K562 (cell line): ENCODE results near the gene FSCN2. TPM values are rescaled to one million over a fixed set of nuclear protein-coding genes. Genes with fewer than 3 reads are reported as not detected.

Experiments used
- ATAC-seq: fragments of 200-7000 bp; cut with Tn5 transposase; 3 replicates; pipeline ENCODE4 v1.9.1; 2020; ENCODE audit warnings: moderate library complexity
- BruUV-seq: library from RNA; stranded (reverse); fragments of 400-500 nt; replicated peaks from 2 replicates; lab custom pipeline; 2021; lab: Mats Ljungman, UMichigan
- CTCF ChIA-PET: fragments of 300-600 bp; formaldehyde crosslinking; extraction: SDS; loops from one replicate; lab custom pipeline; 2021; ENCODE audit warnings: low intra/inter-chr PET ratio; lab: Yijun Ruan, JAX
- POLR2A ChIA-PET: fragments of 300-600, 350-650 bp; sonication (Branson Sonifier 250); formaldehyde crosslinking; extraction: SDS; loops from one replicate; lab custom pipeline; 2021; ENCODE audit warnings: antibody characterized with exemption, inconsistent platforms; lab: Yijun Ruan, JAX
- DNase-seq, 4 experiments: peaks; one replicate each; pipeline versions ENCODE4 v3.0.0 to v3.0.0-alpha.2; 2011 to 2018; ENCODE audit warnings: low spot score in 3 of 4, mixed read lengths in 3 of 4; ENCODE audit errors: extremely low read depth in 1 of 4
- FAIRE-seq: peaks from 2 replicates; lab custom pipeline; 2011; peaks lifted over from hg19 to GRCh38; lab: Jason Lieb, UNC
- H2AFZ ChIP-seq: 2 replicates; pipeline ENCODE4 v1.6.0; 2011; ENCODE audit warnings: low read depth, low read length, control low read depth, inconsistent platforms
- H3K27ac ChIP-seq: fragments of 200-600 bp; 3 replicates; pipeline ENCODE4 v1.8.0; 2011; ENCODE audit warnings: low read depth, mild to moderate bottlenecking, control low read depth, inconsistent platforms, low read length, moderate library complexity, mixed read lengths; ENCODE audit errors: extremely low read depth
- H3K27me3 ChIP-seq, 2 experiments: fragments of 300-600 bp in 1 of 2; 2 replicates in 1 of 2; 3 replicates in 1 of 2; pipeline versions ENCODE4 v1.6.0 to v1.8.0; 2011; ENCODE audit warnings: inconsistent platforms in 2 of 2, low read length in 2 of 2, mild to moderate bottlenecking in 1 of 2, mixed read lengths in 1 of 2, moderate library complexity in 1 of 2; ENCODE audit not compliant: control insufficient read depth in 2 of 2, insufficient read depth in 2 of 2
- H3K36me3 ChIP-seq: fragments of 300-600 bp; 3 replicates; pipeline ENCODE4 v1.8.0; 2011; ENCODE audit warnings: mild to moderate bottlenecking, low read length, inconsistent platforms; ENCODE audit not compliant: control insufficient read depth, insufficient read depth
- H3K4me1 ChIP-seq, 2 experiments: fragments of 200-600 bp in 1 of 2; replicated peaks in 1 of 2; 2 replicates in 1 of 2; 3 replicates in 1 of 2; pipeline versions ENCODE4 v1.5.1 to v1.8.0; 2011; ENCODE audit warnings: inconsistent platforms in 2 of 2, low read length in 2 of 2, mild to moderate bottlenecking in 1 of 2, mixed read lengths in 1 of 2, moderate library complexity in 1 of 2; ENCODE audit not compliant: control insufficient read depth in 2 of 2, insufficient read depth in 2 of 2
- H3K4me2 ChIP-seq: 2 replicates; pipeline ENCODE4 v1.6.1; 2011; ENCODE audit warnings: low read length, control low read depth, inconsistent platforms, mixed read lengths; ENCODE audit not compliant: insufficient read depth
- H3K4me3 ChIP-seq: fragments of 200-600 bp; sonication (generic), shearing (Covaris generic); 2 replicates; pipeline ENCODE4 v1.5.1; 2016; ENCODE audit warnings: control low read depth, inconsistent platforms
- H3K79me2 ChIP-seq: fragments of 200-600 bp; 3 replicates; pipeline ENCODE4 v1.8.0; 2011; ENCODE audit warnings: low read length, inconsistent platforms; ENCODE audit not compliant: control insufficient read depth, insufficient read depth
- H3K9ac ChIP-seq, 2 experiments: 2 replicates each; pipeline versions ENCODE4 v1.6.0 to v1.6.1; 2011; ENCODE audit warnings: low read depth in 2 of 2, low read length in 2 of 2, control low read depth in 1 of 2, inconsistent platforms in 1 of 2, mild to moderate bottlenecking in 1 of 2, mixed read lengths in 1 of 2; ENCODE audit not compliant: insufficient read depth in 1 of 2
- H3K9me1 ChIP-seq: one replicate; pipeline ENCODE4 v1.6.0; 2011; ENCODE audit warnings: inconsistent platforms, mild to moderate bottlenecking, low read length, moderate library complexity; ENCODE audit not compliant: control insufficient read depth, insufficient read depth
- H3K9me3 ChIP-seq: replicated peaks from 2 replicates; pipeline ENCODE4 v1.5.1; 2011; ENCODE audit warnings: low read depth, low read length, inconsistent platforms; ENCODE audit not compliant: control insufficient read depth, insufficient read depth
- H4K20me1 ChIP-seq: replicated peaks from 2 replicates; pipeline ENCODE4 v1.6.1; 2011; ENCODE audit warnings: low read length, inconsistent platforms, mixed read lengths; ENCODE audit not compliant: control insufficient read depth, insufficient read depth
- SOX6 ChIP-seq: fragments of 450-650 bp; IDR thresholded peaks from 2 replicates; pipeline ENCODE4 v1.6.1; 2014; ENCODE audit warnings: mild to moderate bottlenecking
- TCF3 ChIP-seq: sonication (generic); formaldehyde crosslinking; IDR thresholded peaks from 2 replicates; pipeline ENCODE4 v1.4.0; 2020; ENCODE audit warnings: mild to moderate bottlenecking, missing genetic modification reagents
- TEAD2 ChIP-seq: fragments of 450-650 bp; IDR thresholded peaks from 2 replicates; pipeline ENCODE4 v1.6.1; 2016; ENCODE audit warnings: missing genetic modification characterization, control low read depth, missing compliant biosample characterization
- ZNF445 ChIP-seq: fragments of 250-450 bp; sonication (Bioruptor Pico); IDR thresholded peaks from 2 replicates; pipeline ENCODE4 v1.4.0; 2020; ENCODE audit warnings: low read depth, mild to moderate bottlenecking, moderate library complexity
- WGBS: fragments of 100-300 bp; shearing (Covaris generic); methylation state at CpG from one replicate; pipeline ENCODE4 v1.1.6; 2016; ENCODE audit warnings: low coverage, mixed read lengths; ENCODE audit not compliant: insufficient coverage; ENCODE audit errors: missing lambda C conversion rate; 5-methylcytosine and 5-hydroxymethylcytosine counted together
- in situ Hi-C: fragments of 300-500 bp; cut with MboI; formaldehyde crosslinking; loops from 4 replicates; pipeline ENCODE4 v1.15.0; 2018; ENCODE audit warnings: inconsistent platforms, mixed read lengths
- intact Hi-C: fragments of 100-400 bp; cut with micrococcal nuclease; formaldehyde crosslinking; loops from 2 replicates; pipeline ENCODE4 v1.14.2; 2022
- polyA plus RNA-seq, 8 experiments: library from polyadenylated mRNA; depleted of rRNA in 4 of 8; stranded (reverse) in 5 of 8; unstranded in 3 of 8; fragments of >200 nt; fragmentation: Nextera tagmentation in 2 of 8; fragmentation: Illumina TruSeq in 1 of 8; extraction: Ambion mirVana in 2 of 8; extraction: Trizol in 1 of 8; gene quantifications; 2 replicates each; pipeline versions ENCODE4 v1.2.1 to v1.2.3, GENCODE V29; 2011 to 2014; ENCODE audit warnings: inconsistent platforms in 1 of 8, missing spikeins in 1 of 8
- total RNA-seq, 7 experiments: library from RNA; depleted of rRNA in 6 of 7; stranded (reverse); fragments of >200 nt in 6 of 7; fragmentation: Illumina TruSeq in 2 of 7; extraction: Trizol in 2 of 7; gene quantifications; 2 replicates each; pipeline versions ENCODE4 v1.2.1 to v1.2.3, GENCODE V29; 2011 to 2021; ENCODE audit warnings: low replicate concordance in 1 of 7
- TF ChIP-seq, protein P1 (sequence below): fragments of 200-800 bp; sonication (Bioruptor generic); IDR thresholded peaks from 2 replicates; pipeline ENCODE4 v1.6.1; 2016; ENCODE audit warnings: missing genetic modification characterization, missing compliant biosample characterization

FSCN2 gene
- total and polyA plus RNA-seq, 9 of the 15 experiments (the other 6 are each of a cell fraction or from before 2014, with no cell fraction given), result 0.08 TPM; not detected in 8

DNA sequence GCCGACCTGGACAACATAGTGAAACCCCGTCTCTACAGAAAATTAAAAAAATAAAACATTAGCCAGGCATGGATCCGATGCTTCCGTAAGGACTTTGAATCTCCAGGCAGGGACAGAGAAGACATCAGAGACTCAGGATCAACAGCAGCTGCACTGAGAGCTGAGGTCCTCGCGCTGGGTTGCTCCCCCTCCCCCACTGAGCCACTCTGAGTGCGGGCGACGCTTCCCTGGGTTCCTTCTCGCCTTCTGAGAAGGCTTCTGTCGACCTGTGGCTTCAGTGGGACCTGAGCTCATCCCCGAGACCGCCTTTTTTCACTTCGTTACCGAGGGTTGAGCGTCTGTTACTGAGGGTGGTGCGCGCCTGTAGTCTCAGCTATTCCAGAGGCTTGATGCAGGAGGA, 36.0 kb upstream of the FSCN2 start:
- no peak overlapping the region for H3K4me2 ChIP-seq
- ChIA-PET POLR2A (interaction anchor here (3.1 to 4.3 kb wide), 2 partner anchors 15 to 21 kb away, joined by 18 to 46 read pairs; partner anchors contain the start of gene ACTG1), CTCF (no interaction called here)
- no TSS peak for BruUV-seq
- peaks cover 11% of the 10 kb centered on the region; the same call in 2 of the 3 replicates for H3K79me2 ChIP-seq
- intact Hi-C loops (no loop called here), in situ Hi-C loops (no loop called here)
- TF ChIP-seq SOX6, result no peak
- TF ChIP-seq TEAD2 (tag), result no peak
- no peak for TF ChIP-seq ZNF445 (CRISPR knock-in tag)
- TF ChIP-seq, protein P1, sequence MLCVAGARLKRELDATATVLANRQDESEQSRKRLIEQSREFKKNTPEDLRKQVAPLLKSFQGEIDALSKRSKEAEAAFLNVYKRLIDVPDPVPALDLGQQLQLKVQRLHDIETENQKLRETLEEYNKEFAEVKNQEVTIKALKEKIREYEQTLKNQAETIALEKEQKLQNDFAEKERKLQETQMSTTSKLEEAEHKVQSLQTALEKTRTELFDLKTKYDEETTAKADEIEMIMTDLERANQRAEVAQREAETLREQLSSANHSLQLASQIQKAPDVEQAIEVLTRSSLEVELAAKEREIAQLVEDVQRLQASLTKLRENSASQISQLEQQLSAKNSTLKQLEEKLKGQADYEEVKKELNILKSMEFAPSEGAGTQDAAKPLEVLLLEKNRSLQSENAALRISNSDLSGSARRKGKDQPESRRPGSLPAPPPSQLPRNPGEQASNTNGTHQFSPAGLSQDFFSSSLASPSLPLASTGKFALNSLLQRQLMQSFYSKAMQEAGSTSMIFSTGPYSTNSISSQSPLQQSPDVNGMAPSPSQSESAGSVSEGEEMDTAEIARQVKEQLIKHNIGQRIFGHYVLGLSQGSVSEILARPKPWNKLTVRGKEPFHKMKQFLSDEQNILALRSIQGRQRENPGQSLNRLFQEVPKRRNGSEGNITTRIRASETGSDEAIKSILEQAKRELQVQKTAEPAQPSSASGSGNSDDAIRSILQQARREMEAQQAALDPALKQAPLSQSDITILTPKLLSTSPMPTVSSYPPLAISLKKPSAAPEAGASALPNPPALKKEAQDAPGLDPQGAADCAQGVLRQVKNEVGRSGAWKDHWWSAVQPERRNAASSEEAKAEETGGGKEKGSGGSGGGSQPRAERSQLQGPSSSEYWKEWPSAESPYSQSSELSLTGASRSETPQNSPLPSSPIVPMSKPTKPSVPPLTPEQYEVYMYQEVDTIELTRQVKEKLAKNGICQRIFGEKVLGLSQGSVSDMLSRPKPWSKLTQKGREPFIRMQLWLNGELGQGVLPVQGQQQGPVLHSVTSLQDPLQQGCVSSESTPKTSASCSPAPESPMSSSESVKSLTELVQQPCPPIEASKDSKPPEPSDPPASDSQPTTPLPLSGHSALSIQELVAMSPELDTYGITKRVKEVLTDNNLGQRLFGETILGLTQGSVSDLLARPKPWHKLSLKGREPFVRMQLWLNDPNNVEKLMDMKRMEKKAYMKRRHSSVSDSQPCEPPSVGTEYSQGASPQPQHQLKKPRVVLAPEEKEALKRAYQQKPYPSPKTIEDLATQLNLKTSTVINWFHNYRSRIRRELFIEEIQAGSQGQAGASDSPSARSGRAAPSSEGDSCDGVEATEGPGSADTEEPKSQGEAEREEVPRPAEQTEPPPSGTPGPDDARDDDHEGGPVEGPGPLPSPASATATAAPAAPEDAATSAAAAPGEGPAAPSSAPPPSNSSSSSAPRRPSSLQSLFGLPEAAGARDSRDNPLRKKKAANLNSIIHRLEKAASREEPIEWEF (CRISPR knock-in tag), result no peak
- TF ChIP-seq TCF3 (CRISPR knock-in tag), result no peak
- DNase-seq, result no peak
- H3K27me3 ChIP-seq, result no peaks in the 10 kb centered on the region
- H3K9ac ChIP-seq, result no peak overlapping the region
- H2AFZ ChIP-seq, result no peak overlapping the region
- 39% methylated on average over 16 of the region's 18 CpGs for WGBS
- no peaks in the 10 kb centered on the region for H3K36me3 ChIP-seq
- no peaks in the 10 kb centered on the region for H4K20me1 ChIP-seq
- no peak for ATAC-seq
- H3K9me1 ChIP-seq, result no peaks in the 10 kb centered on the region
- H3K4me3 ChIP-seq, result no peak overlapping the region
- no peaks in the 10 kb centered on the region for H3K9me3 ChIP-seq
- H3K4me1 ChIP-seq, result peaks cover 7 to 49% of the 10 kb centered on the region in 2 experiments; a peak in 4 of 5 replicates
- H3K27ac ChIP-seq, result no peak overlapping the region
- FAIRE-seq, result no peak
